ENCODE data around the gene LATS2.

The LATS2 gene

DNA sequence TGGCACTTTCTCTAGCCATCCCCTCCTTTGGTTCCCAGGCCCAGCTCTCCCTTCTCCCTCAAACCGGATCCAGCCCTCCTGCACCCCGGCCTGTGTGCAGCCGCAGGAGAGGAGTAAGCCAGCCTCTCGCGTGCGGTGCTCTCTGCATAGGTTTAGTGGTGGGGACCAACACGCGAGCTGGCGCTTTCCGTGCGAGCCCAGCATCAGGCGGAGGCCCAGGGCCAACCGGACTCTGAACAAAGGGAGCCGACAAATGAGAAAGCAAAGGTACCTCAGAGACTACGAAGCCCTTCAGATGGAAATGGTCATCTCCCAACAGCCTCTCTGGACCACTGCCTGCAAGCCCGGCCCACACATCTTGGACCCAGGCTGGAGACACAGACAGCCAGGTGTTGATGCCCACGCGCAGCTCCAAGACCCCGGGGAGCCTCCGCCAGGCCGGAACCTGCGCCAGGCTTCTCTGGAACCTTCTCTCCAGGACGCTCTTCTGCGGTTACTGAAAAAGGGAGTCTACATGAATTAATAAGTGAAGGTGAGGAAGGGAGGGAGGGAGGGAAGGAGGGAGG is 16.5 kb upstream of the LATS2 start:
- Histone ChIP-seq H2AFZ (ENCODE audit: low read length) (no peak overlapping the region), H4K8ac (ENCODE audit: low read depth, low read length) (no peak overlapping the region), H3K4ac (ENCODE audit: low read length) (no peak overlapping the region), H3K4me1 (ENCODE audit: control insufficient read depth in 2 of 2, insufficient read depth in 1 of 2, low read depth in 1 of 2, low read length in 2 of 2) (peaks cover 0 to 2% of the 10 kb centered on the region in 2 donors), H3K27me3 (ENCODE audit: control insufficient read depth in 3 of 3, insufficient read depth in 3 of 3, low read depth in 1 of 3, low read length in 3 of 3) (peaks cover 0 to 9% (median 0%) of the 10 kb centered on the region in 3 experiments), H2BK5ac (ENCODE audit: low read length) (peak overlapping the region; percentile 67), H3K18ac (ENCODE audit: low read length) (peak overlapping the region; percentile 95), H3K23ac (ENCODE audit: low read depth, low read length, poor library complexity) (no peak overlapping the region), H3K9ac (ENCODE audit: low read depth, low read length, poor library complexity) (no peak overlapping the region), H3K14ac (ENCODE audit: low read length) (no peak overlapping the region), H3K4me2 (ENCODE audit: insufficient read depth, low read length, poor library complexity, severe bottlenecking) (no peak overlapping the region), H3K36me3 (replicated peaks in 1 of 2; ENCODE audit: control insufficient read depth in 2 of 2, insufficient read depth in 2 of 2, low read length in 2 of 2) (no peaks in the 10 kb centered on the region), H3K9me3 (replicated peaks in 1 of 2; ENCODE audit: control insufficient read depth in 2 of 2, insufficient read depth in 1 of 2, low read depth in 1 of 2, low read length in 2 of 2) (no peaks in the 10 kb centered on the region), H3K27ac (replicated peaks; ENCODE audit: low read length) (no peak overlapping the region), H2BK15ac (ENCODE audit: low read length) (peak overlapping the region; percentile 86), H4K91ac (ENCODE audit: low read depth, low read length, poor library complexity) (no peak overlapping the region), H2AK5ac (ENCODE audit: low read depth, low read length) (peak overlapping the region; percentile 86), H3K79me1 (ENCODE audit: low read depth, low read length) (no peaks in the 10 kb centered on the region), H2BK12ac (ENCODE audit: low read length) (peak overlapping the region; percentile 78), H3K4me3 (ENCODE audit: low read length in 2 of 2) (peak overlapping the region in 1 of 2 donors; percentile 32), H2BK120ac (ENCODE audit: low read depth, low read length) (no peak overlapping the region)
- no CpG with 5 or more reads among the region's 24 CpGs for WGBS, 2 donors (ENCODE audit: extremely low coverage in 2 of 2, insufficient read length in 2 of 2, insufficient replicate concordance in 1 of 2)
- no peak for DNase-seq (ENCODE audit: low spot score)

DNA sequence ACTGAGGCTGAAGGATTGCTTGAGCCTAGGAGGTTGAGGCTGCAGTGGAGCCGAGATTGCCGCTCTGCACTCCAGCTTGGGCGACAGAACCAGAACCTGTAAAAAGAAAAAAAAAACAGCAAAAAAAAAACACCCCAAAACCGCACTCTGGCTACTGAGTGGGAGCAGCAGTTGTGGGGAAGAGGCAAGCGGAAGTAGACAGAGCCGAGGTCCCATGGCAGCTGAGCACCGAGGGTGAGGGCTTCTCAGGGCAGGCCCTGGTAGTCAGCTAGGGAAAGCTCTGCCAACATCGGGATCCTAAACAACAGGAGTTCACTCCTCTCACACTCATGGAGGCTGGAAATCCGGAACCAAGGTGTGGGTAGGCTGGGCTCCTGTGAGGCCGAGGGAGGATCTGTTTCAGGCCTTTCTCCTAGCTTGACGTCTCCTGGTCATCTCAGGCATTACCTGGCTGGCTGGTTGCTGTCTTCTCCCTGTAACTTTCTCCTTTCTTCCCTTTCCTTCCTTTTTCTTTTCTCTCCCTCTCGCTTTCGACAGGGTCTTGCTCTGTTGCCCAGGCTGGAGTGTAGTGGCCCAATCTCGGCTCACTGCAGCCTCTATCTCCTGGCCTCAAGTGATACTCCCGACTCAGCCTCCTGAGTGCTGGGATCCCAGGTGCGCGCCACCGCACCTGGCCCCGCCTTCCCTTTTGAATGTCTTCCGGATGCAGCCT is 15.8 kb upstream of the LATS2 start:
- Histone ChIP-seq H3K9me3 (replicated peaks in 1 of 2; ENCODE audit: control insufficient read depth in 2 of 2, insufficient read depth in 1 of 2, low read depth in 1 of 2, low read length in 2 of 2) (no peaks in the 10 kb centered on the region), H4K8ac (ENCODE audit: low read depth, low read length) (no peak overlapping the region), H2AFZ (ENCODE audit: low read length) (no peak overlapping the region), H3K4ac (ENCODE audit: low read length) (no peak overlapping the region), H2BK120ac (ENCODE audit: low read depth, low read length) (no peak overlapping the region), H2BK5ac (ENCODE audit: low read length) (no peak overlapping the region), H3K4me1 (ENCODE audit: control insufficient read depth in 2 of 2, insufficient read depth in 1 of 2, low read depth in 1 of 2, low read length in 2 of 2) (peaks cover 0 to 2% of the 10 kb centered on the region in 2 donors), H3K27ac (replicated peaks; ENCODE audit: low read length) (no peak overlapping the region), H3K9ac (ENCODE audit: low read depth, low read length, poor library complexity) (no peak overlapping the region), H2BK15ac (ENCODE audit: low read length) (peak overlapping the region; percentile 4), H3K14ac (ENCODE audit: low read length) (no peak overlapping the region), H3K27me3 (ENCODE audit: control insufficient read depth in 3 of 3, insufficient read depth in 3 of 3, low read depth in 1 of 3, low read length in 3 of 3) (peaks cover 0 to 9% (median 0%) of the 10 kb centered on the region in 3 experiments), H2AK5ac (ENCODE audit: low read depth, low read length) (no peak overlapping the region), H4K91ac (ENCODE audit: low read depth, low read length, poor library complexity) (no peak overlapping the region), H3K18ac (ENCODE audit: low read length) (no peak overlapping the region), H3K79me1 (ENCODE audit: low read depth, low read length) (no peaks in the 10 kb centered on the region), H2BK12ac (ENCODE audit: low read length) (no peak overlapping the region), H3K23ac (ENCODE audit: low read depth, low read length, poor library complexity) (no peak overlapping the region), H3K36me3 (replicated peaks in 1 of 2; ENCODE audit: control insufficient read depth in 2 of 2, insufficient read depth in 2 of 2, low read length in 2 of 2) (no peaks in the 10 kb centered on the region), H3K4me3 (ENCODE audit: low read length in 2 of 2) (peak overlapping the region in 1 of 2 donors; percentile 32), H3K4me2 (ENCODE audit: insufficient read depth, low read length, poor library complexity, severe bottlenecking) (no peak overlapping the region)
- WGBS, 2 donors (ENCODE audit: extremely low coverage in 2 of 2, insufficient read length in 2 of 2, insufficient replicate concordance in 1 of 2), result no CpG with 5 or more reads among the region's 20 CpGs
- no peak for DNase-seq (ENCODE audit: low spot score)

DNA sequence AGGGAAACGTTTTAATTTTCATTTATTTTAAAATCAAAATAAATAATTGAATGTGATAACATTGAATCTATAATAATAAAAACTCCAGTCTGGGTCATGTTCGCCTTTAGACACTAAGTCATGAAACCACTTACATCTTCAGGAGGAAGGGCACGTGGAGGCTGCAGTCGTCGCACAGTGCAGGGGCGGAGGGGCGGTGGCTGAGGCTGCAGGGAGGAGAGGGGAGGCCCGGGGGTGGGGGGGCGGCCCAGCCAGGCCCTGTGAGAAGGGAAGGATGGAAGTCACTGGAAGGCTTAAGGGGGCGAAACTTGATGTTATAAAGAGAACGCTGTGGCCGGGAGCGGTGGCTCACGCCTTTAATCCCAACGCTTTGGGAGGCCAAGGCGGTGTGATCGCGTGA is 14.9 kb upstream of the LATS2 start:
- Histone ChIP-seq H2BK5ac (ENCODE audit: low read length) (no peak overlapping the region), H3K27me3 (ENCODE audit: control insufficient read depth in 3 of 3, insufficient read depth in 3 of 3, low read depth in 1 of 3, low read length in 3 of 3) (peaks cover 0 to 9% (median 0%) of the 10 kb centered on the region in 3 experiments), H3K9ac (ENCODE audit: low read depth, low read length, poor library complexity) (no peak overlapping the region), H3K14ac (ENCODE audit: low read length) (no peak overlapping the region), H4K91ac (ENCODE audit: low read depth, low read length, poor library complexity) (no peak overlapping the region), H2AFZ (ENCODE audit: low read length) (no peak overlapping the region), H3K4me3 (ENCODE audit: low read length in 2 of 2) (no peak overlapping the region), H3K4me2 (ENCODE audit: insufficient read depth, low read length, poor library complexity, severe bottlenecking) (no peak overlapping the region), H4K8ac (ENCODE audit: low read depth, low read length) (no peak overlapping the region), H3K4me1 (ENCODE audit: control insufficient read depth in 2 of 2, insufficient read depth in 1 of 2, low read depth in 1 of 2, low read length in 2 of 2) (peaks cover 0 to 2% of the 10 kb centered on the region in 2 donors), H2BK120ac (ENCODE audit: low read depth, low read length) (no peak overlapping the region), H3K23ac (ENCODE audit: low read depth, low read length, poor library complexity) (no peak overlapping the region), H3K36me3 (replicated peaks in 1 of 2; ENCODE audit: control insufficient read depth in 2 of 2, insufficient read depth in 2 of 2, low read length in 2 of 2) (no peaks in the 10 kb centered on the region), H3K79me1 (ENCODE audit: low read depth, low read length) (no peaks in the 10 kb centered on the region), H3K9me3 (replicated peaks in 1 of 2; ENCODE audit: control insufficient read depth in 2 of 2, insufficient read depth in 1 of 2, low read depth in 1 of 2, low read length in 2 of 2) (no peaks in the 10 kb centered on the region), H3K18ac (ENCODE audit: low read length) (no peak overlapping the region), H2BK12ac (ENCODE audit: low read length) (no peak overlapping the region), H3K27ac (replicated peaks; ENCODE audit: low read length) (no peak overlapping the region), H3K4ac (ENCODE audit: low read length) (no peak overlapping the region), H2BK15ac (ENCODE audit: low read length) (no peak overlapping the region), H2AK5ac (ENCODE audit: low read depth, low read length) (no peak overlapping the region)
- no peak for DNase-seq (ENCODE audit: low spot score)
- no CpG with 5 or more reads among the region's 18 CpGs for WGBS, 2 donors (ENCODE audit: extremely low coverage in 2 of 2, insufficient read length in 2 of 2, insufficient replicate concordance in 1 of 2)

DNA sequence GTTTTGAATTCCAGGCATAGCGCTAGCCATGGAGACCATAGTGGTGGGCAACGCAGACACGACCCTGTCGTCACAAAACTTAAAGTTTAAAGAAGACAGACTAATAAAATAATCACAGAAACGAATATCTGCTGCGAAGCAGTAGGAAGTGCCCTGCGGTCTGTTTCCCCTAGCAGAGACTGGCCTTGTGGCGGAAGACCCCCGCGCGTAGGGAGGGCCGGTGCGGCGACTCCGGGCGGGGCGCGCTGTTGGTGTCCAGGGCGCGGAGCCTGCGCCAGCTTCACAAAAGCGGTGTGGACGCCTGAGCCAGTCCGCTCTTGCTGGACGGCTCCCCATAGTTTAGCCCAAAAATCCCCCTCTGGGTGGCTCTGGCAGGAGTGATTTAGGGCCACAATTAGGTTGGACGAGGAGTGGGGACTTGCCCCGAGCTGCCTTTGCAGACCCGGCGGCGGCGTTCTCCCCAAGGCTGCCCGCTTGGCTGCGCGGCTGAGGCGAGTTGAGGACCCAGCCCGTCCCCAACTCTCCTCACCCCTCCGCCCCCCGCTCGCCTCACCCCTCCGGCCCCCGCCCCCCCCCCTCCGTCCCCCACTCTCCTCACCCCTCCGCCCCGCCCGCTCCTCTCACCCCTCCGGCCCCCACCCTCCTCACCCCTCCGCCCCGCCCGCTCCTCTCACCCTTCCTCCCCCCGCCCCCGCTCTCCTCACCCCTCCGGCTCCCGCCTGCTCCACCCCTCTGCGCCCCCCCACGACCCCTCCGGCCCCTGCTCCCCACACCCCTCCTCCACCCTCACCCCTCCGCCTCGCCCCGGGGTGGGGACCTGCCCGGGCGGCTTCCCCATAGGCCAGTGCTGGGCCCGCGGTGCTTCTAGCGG is 14.2 kb upstream of the LATS2 start:
- no peak overlapping the region for H4K91ac ChIP-seq (ENCODE audit: low read depth, low read length, poor library complexity)
- H2BK5ac ChIP-seq (ENCODE audit: low read length), result no peak overlapping the region
- peak overlapping the region; percentile 62 for H2BK120ac ChIP-seq (ENCODE audit: low read depth, low read length)
- peaks cover 0 to 9% (median 0%) of the 10 kb centered on the region in 3 experiments for H3K27me3 ChIP-seq (ENCODE audit: control insufficient read depth in 3 of 3, insufficient read depth in 3 of 3, low read depth in 1 of 3, low read length in 3 of 3)
- no peak overlapping the region for H2BK15ac ChIP-seq (ENCODE audit: low read length)
- no peak overlapping the region for H3K14ac ChIP-seq (ENCODE audit: low read length)
- H3K79me1 ChIP-seq (ENCODE audit: low read depth, low read length), result no peaks in the 10 kb centered on the region
- peaks cover 0 to 2% of the 10 kb centered on the region in 2 donors for H3K4me1 ChIP-seq (ENCODE audit: control insufficient read depth in 2 of 2, insufficient read depth in 1 of 2, low read depth in 1 of 2, low read length in 2 of 2)
- peak overlapping the region; percentile 67 for H3K4me2 ChIP-seq (ENCODE audit: insufficient read depth, low read length, poor library complexity, severe bottlenecking)
- no peak overlapping the region for H2AK5ac ChIP-seq (ENCODE audit: low read depth, low read length)
- no peaks in the 10 kb centered on the region for H3K36me3 ChIP-seq (replicated peaks in 1 of 2; ENCODE audit: control insufficient read depth in 2 of 2, insufficient read depth in 2 of 2, low read length in 2 of 2)
- no CpG with 5 or more reads among the region's 64 CpGs for WGBS, 2 donors (ENCODE audit: extremely low coverage in 2 of 2, insufficient read length in 2 of 2, insufficient replicate concordance in 1 of 2)
- H4K8ac ChIP-seq (ENCODE audit: low read depth, low read length), result no peak overlapping the region
- peak overlapping the region; percentile 77 for H2AFZ ChIP-seq (ENCODE audit: low read length)
- no peak overlapping the region for H3K4ac ChIP-seq (ENCODE audit: low read length)
- peak overlapping the region in 1 of 2 donors; percentile 78 for H3K4me3 ChIP-seq (ENCODE audit: low read length in 2 of 2)
- H3K27ac ChIP-seq (replicated peaks; ENCODE audit: low read length), result peak overlapping the region; percentile 49
- DNase-seq (ENCODE audit: low spot score), result no peak
- H3K9ac ChIP-seq (ENCODE audit: low read depth, low read length, poor library complexity), result peak overlapping the region; percentile 65
- no peak overlapping the region for H3K23ac ChIP-seq (ENCODE audit: low read depth, low read length, poor library complexity)
- H3K18ac ChIP-seq (ENCODE audit: low read length), result peak overlapping the region; percentile 86
- H2BK12ac ChIP-seq (ENCODE audit: low read length), result no peak overlapping the region
- no peaks in the 10 kb centered on the region for H3K9me3 ChIP-seq (replicated peaks in 1 of 2; ENCODE audit: control insufficient read depth in 2 of 2, insufficient read depth in 1 of 2, low read depth in 1 of 2, low read length in 2 of 2)
